Suprapubic skin (tissue), 4 donors: Measurements from ENCODE around the gene SLC22A17.

ENCODE experiments used
- EP300 ChIP-seq: sonication (generic); formaldehyde crosslinking; IDR thresholded peaks from one replicate; pipeline ENCODE4 v1.6.1; 2017; ENCODE audit warnings: antibody characterized with exemption
- POLR2A ChIP-seq, 2 donors: fragments of 450-650 bp; IDR thresholded peaks; one replicate each; pipeline ENCODE4 v1.6.1; 2017; ENCODE audit warnings: antibody characterized with exemption in 2 of 2, mild to moderate bottlenecking in 2 of 2, moderate library complexity in 2 of 2
- POLR2AphosphoS5 ChIP-seq, 3 donors: sonication (generic); formaldehyde crosslinking; IDR thresholded peaks; one replicate each; pipeline ENCODE4 v1.6.1; 2017; ENCODE audit warnings: antibody characterized with exemption in 3 of 3
- TF ChIP-seq, protein P1 (sequence below), 2 donors: fragments of 200-600 bp in 1 of 2; fragments of 450-650 bp in 1 of 2; sonication (generic) in 1 of 2; IDR thresholded peaks; one replicate each; pipeline ENCODE4 v1.5.1; 2016 to 2019; ENCODE audit warnings: antibody characterized with exemption in 2 of 2, mild to moderate bottlenecking in 1 of 2, moderate library complexity in 1 of 2

DNA sequence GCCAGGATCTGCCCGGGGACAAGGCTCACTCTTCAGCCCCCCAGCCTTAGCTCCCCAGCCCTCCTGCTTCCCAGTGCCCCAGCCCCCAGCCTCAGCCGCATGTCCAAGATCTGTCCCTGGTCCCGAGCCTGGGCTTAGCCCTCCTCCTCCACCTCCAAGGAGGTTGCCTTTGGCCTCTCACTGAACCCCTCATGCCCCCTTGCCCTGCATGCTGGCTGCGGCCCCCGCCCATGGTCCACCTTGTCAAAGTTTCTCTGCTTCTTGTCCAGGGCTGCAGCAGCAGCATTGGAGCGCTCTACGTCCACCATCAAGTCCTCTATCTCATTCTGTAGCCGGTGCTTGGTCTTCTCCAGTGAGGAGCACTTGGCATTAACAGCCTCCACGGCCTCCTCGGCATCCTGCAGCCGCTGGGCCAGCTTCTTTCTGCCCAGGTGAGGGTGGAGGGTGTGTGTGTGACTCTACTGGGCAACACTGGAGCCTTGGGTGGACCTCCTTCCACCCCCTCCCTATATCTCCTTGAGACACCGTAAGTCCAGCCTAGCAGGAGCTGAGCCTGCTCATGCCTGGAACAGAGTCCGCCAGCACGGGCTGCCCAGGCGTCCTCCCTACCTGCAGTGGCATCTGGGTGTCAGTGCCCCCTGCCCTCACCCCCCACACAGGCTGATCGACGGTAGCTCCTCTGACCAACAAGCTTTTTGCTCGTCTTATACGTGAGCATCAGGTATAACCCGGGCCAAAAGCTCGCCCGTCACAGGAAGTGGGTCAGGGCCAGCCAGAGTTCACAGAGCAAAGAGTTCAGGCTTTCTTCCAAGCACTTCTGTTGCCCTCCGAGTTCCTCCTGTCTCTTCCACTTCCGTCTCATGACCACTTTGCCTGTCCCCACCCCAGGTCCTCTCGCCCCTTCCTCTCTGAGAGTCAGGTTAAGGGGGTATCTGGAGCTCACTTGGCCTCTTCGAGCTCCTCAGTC is 35.5 kb upstream of the SLC22A17 start:
- TF ChIP-seq POLR2A (IDR thresholded peaks at IDR 0.05) (no peak), POLR2AphosphoS5 (IDR thresholded peaks at IDR 0.05) (no peak), EP300 (no peak)
- TF ChIP-seq, protein P1, sequence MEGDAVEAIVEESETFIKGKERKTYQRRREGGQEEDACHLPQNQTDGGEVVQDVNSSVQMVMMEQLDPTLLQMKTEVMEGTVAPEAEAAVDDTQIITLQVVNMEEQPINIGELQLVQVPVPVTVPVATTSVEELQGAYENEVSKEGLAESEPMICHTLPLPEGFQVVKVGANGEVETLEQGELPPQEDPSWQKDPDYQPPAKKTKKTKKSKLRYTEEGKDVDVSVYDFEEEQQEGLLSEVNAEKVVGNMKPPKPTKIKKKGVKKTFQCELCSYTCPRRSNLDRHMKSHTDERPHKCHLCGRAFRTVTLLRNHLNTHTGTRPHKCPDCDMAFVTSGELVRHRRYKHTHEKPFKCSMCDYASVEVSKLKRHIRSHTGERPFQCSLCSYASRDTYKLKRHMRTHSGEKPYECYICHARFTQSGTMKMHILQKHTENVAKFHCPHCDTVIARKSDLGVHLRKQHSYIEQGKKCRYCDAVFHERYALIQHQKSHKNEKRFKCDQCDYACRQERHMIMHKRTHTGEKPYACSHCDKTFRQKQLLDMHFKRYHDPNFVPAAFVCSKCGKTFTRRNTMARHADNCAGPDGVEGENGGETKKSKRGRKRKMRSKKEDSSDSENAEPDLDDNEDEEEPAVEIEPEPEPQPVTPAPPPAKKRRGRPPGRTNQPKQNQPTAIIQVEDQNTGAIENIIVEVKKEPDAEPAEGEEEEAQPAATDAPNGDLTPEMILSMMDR (IDR thresholded peaks at IDR 0.05) = no peak
